ENCODE results near the gene NUTF2. TPM values are rescaled to one million over a fixed set of nuclear protein-coding genes. Genes with fewer than 3 reads are reported as not detected.
"Not testable (repeated sequence)": the region's sequence is repeated elsewhere in the genome, so short reads cannot be mapped to it uniquely, and the experiment has no call there.

NUTF2 gene
- total RNA-seq, 1 experiment from 2014 or later, result 260 TPM

- no peak for DNase-seq (ENCODE audit: extremely low read depth, low read depth)
Observed at GRCh38 chr16:67861877-67862276, 15.1 kb downstream of the NUTF2 start.

GRCh38 chr16:67862623-67863583, 16.2 kb downstream of the NUTF2 start:
- no peak for DNase-seq (ENCODE audit: extremely low read depth, low read depth)

- not testable (repeated sequence) for DNase-seq (ENCODE audit: extremely low read depth, low read depth)
Observed at GRCh38 chr16:67864044-67864443, 17.3 kb downstream of the NUTF2 start.

- DNase-seq (ENCODE audit: extremely low read depth, low read depth), result no peak
Observed at GRCh38 chr16:67864594-67864993, 17.9 kb downstream of the NUTF2 start.

- peak; percentile 57 for DNase-seq (ENCODE audit: extremely low read depth, low read depth)
Observed at GRCh38 chr16:67865318-67865717, 18.6 kb downstream of the NUTF2 start.

- no peak for DNase-seq (ENCODE audit: extremely low read depth, low read depth)
Observed at GRCh38 chr16:67868290-67868689, 21.6 kb downstream of the NUTF2 start.

- no peak for DNase-seq (ENCODE audit: extremely low read depth, low read depth)
Observed at GRCh38 chr16:67869653-67870052, 22.9 kb downstream of the NUTF2 start.

- DNase-seq (ENCODE audit: extremely low read depth, low read depth), result no peak
Observed at GRCh38 chr16:67871256-67871655, 24.5 kb downstream of the NUTF2 start.

- DNase-seq (ENCODE audit: extremely low read depth, low read depth), result no peak
Observed at GRCh38 chr16:67872131-67872630, 25.4 kb downstream of the NUTF2 start.

GRCh38 chr16:67872631-67873434, 26.1 kb downstream of the NUTF2 start, which contains the start of gene EDC4:
Gene EDC4 (plus strand): TSS chr16:67873052. CDS start chr16:67873262, 210 bp downstream.
- DNase-seq (ENCODE audit: extremely low read depth, low read depth), result peak; percentile 65

GRCh38 chr16:67873435-67874370, 27.0 kb downstream of the NUTF2 start:
- no peak for DNase-seq (ENCODE audit: extremely low read depth, low read depth)

GRCh38 chr16:67874372-67874771, 27.6 kb downstream of the NUTF2 start:
- no peak for DNase-seq (ENCODE audit: extremely low read depth, low read depth)

- DNase-seq (ENCODE audit: extremely low read depth, low read depth), result no peak
Observed at GRCh38 chr16:67877064-67877463, 30.3 kb downstream of the NUTF2 start.

GRCh38 chr16:67878232-67878631, 31.5 kb downstream of the NUTF2 start:
- DNase-seq (ENCODE audit: extremely low read depth, low read depth), result no peak

GRCh38 chr16:67878846-67879245, 32.1 kb downstream of the NUTF2 start:
- no peak for DNase-seq (ENCODE audit: extremely low read depth, low read depth)

- DNase-seq (ENCODE audit: extremely low read depth, low read depth), result no peak
Observed at GRCh38 chr16:67879462-67879861, 32.7 kb downstream of the NUTF2 start.

GRCh38 chr16:67879936-67880335, 33.2 kb downstream of the NUTF2 start:
- no peak for DNase-seq (ENCODE audit: extremely low read depth, low read depth)

- DNase-seq (ENCODE audit: extremely low read depth, low read depth), result no peak
Observed at GRCh38 chr16:67880584-67880983, 33.9 kb downstream of the NUTF2 start.

- no peak for DNase-seq (ENCODE audit: extremely low read depth, low read depth)
Observed at GRCh38 chr16:67881621-67882161, 35.0 kb downstream of the NUTF2 start.

All from NCI-H460 (cell line).